OCI-LY1 (cell line): ENCODE results near the gene HSPA1B.
"Not testable (repeated sequence)": the region's sequence is repeated elsewhere in the genome, so short reads cannot be mapped to it uniquely, and the experiment has no call there.

Source experiments
- H2AFZ ChIP-seq: fragments of 200-600 bp; sonication (generic), shearing (Covaris generic); 2 replicates; pipeline ENCODE4 v1.6.0; 2014; ENCODE audit warnings: antibody characterized with exemption, mild to moderate bottlenecking, low read length
- H3F3A ChIP-seq: fragments of 200-600 bp; sonication (generic), shearing (Covaris generic); 2 replicates; pipeline ENCODE4 v1.6.0; 2014; ENCODE audit warnings: mild to moderate bottlenecking, antibody characterized with exemption, low read length, moderate library complexity; ENCODE audit not compliant: insufficient read depth
- H3K27ac ChIP-seq: fragments of 200-600 bp; sonication (generic); 2 replicates; pipeline ENCODE4 v1.5.1; 2014; ENCODE audit warnings: low read length, mixed run types, mild to moderate bottlenecking, low read depth; ENCODE audit not compliant: poor library complexity, severe bottlenecking
- H3K27me3 ChIP-seq: fragments of 200-600 bp; sonication (generic); 2 replicates; pipeline ENCODE4 v1.6.0; 2014; ENCODE audit warnings: antibody characterized with exemption, mild to moderate bottlenecking, low read length, moderate library complexity; ENCODE audit not compliant: insufficient read depth
- H3K36me3 ChIP-seq: fragments of 200-600 bp; sonication (generic); 2 replicates; pipeline ENCODE4 v1.6.1; 2014; ENCODE audit warnings: mild to moderate bottlenecking, antibody characterized with exemption, low read length, moderate library complexity, mixed read lengths; ENCODE audit not compliant: insufficient read depth
- H3K4me1 ChIP-seq: fragments of 200-600 bp; sonication (generic); 2 replicates; pipeline ENCODE4 v1.5.1; 2014; ENCODE audit warnings: mild to moderate bottlenecking, low read length, moderate library complexity; ENCODE audit not compliant: insufficient read depth, severe bottlenecking
- H3K4me2 ChIP-seq: fragments of 200-600 bp; sonication (generic), shearing (Covaris generic); 2 replicates; pipeline ENCODE4 v1.6.1; 2014; ENCODE audit warnings: low read length
- H3K4me3 ChIP-seq: fragments of 200-600 bp; sonication (generic); 2 replicates; pipeline ENCODE4 v1.5.1; 2014; ENCODE audit warnings: low read length, low read depth, mild to moderate bottlenecking, mixed read lengths; ENCODE audit not compliant: poor library complexity, severe bottlenecking
- H3K79me2 ChIP-seq: fragments of 200-600 bp; shearing (Covaris generic); 2 replicates; pipeline ENCODE4 v1.6.1; 2016; ENCODE audit warnings: mixed run types, low read length, mixed read lengths; ENCODE audit not compliant: insufficient read depth
- H3K9ac ChIP-seq: fragments of 200-600 bp; sonication (generic), shearing (Covaris generic); 2 replicates; pipeline ENCODE4 v1.6.1; 2014; ENCODE audit warnings: mild to moderate bottlenecking, low read length, mixed read lengths
- H3K9me2 ChIP-seq: fragments of 200-600 bp; sonication (generic), shearing (Covaris generic); 2 replicates; pipeline ENCODE4 v1.6.1; 2014; ENCODE audit warnings: low read depth, mild to moderate bottlenecking, low read length, mixed read lengths
- H3K9me3 ChIP-seq: fragments of 200-600 bp; shearing (Covaris generic); 2 replicates; pipeline ENCODE4 v1.6.1; 2014; ENCODE audit warnings: low read length, mixed read lengths
- H4K20me1 ChIP-seq: fragments of 200-600 bp; sonication (generic), shearing (Covaris generic); 2 replicates; pipeline ENCODE4 v1.6.0; 2016; ENCODE audit warnings: mild to moderate bottlenecking, low read length; ENCODE audit not compliant: insufficient read depth
- EZH2 ChIP-seq: fragments of 200-600 bp; sonication (generic), shearing (Covaris generic); IDR thresholded peaks from 2 replicates; pipeline ENCODE4 v1.8.0; 2017; ENCODE audit warnings: borderline replicate concordance, mixed run types, mild to moderate bottlenecking, antibody characterized with exemption, low read length, moderate library complexity, mixed read lengths
- TF ChIP-seq, protein P1 (sequence below): fragments of 200-600 bp; sonication (generic), shearing (Covaris generic); IDR thresholded peaks from 2 replicates; pipeline ENCODE4 v1.5.1; 2017; ENCODE audit warnings: mild to moderate bottlenecking, antibody characterized with exemption, low read length, moderate library complexity, mixed read lengths

Gene HSPA1B

DNA sequence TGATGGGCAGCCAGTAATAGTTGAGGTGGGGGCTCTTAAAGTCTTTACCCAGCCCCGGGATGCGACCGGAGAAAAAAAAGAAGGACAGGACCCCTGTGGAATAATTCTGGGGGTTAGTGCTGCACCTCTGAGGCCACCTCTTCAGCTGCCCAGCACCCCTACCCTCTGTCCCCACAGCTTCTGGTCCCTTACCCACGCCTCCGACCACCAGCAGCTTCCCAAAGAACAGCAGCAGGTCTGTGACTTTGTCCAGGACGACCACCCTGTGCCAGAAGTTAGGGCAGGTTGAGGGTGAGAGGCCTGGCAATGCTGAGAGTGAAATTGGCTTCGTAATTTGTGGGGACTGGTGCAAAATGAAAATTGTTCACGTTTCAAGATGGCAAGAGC is 37.3 kb downstream of the HSPA1B start:
- Histone ChIP-seq H2AFZ (no peak overlapping the region), H3K9me3 (no peaks in the 10 kb centered on the region), H3K9me2 (no peaks in the 10 kb centered on the region), H3K4me1 (peaks cover 26% of the 10 kb centered on the region), H3K27ac (no peak overlapping the region), H3K4me3 (no peak overlapping the region), H3K27me3 (no peaks in the 10 kb centered on the region), H3K9ac (no peak overlapping the region), H4K20me1 (no peaks in the 10 kb centered on the region), H3K79me2 (no peaks in the 10 kb centered on the region), H3K4me2 (no peak overlapping the region), H3F3A (no peaks in the 10 kb centered on the region), H3K36me3 (peaks cover 13% of the 10 kb centered on the region)
- TF ChIP-seq EZH2: no peak
- TF ChIP-seq, protein P1, sequence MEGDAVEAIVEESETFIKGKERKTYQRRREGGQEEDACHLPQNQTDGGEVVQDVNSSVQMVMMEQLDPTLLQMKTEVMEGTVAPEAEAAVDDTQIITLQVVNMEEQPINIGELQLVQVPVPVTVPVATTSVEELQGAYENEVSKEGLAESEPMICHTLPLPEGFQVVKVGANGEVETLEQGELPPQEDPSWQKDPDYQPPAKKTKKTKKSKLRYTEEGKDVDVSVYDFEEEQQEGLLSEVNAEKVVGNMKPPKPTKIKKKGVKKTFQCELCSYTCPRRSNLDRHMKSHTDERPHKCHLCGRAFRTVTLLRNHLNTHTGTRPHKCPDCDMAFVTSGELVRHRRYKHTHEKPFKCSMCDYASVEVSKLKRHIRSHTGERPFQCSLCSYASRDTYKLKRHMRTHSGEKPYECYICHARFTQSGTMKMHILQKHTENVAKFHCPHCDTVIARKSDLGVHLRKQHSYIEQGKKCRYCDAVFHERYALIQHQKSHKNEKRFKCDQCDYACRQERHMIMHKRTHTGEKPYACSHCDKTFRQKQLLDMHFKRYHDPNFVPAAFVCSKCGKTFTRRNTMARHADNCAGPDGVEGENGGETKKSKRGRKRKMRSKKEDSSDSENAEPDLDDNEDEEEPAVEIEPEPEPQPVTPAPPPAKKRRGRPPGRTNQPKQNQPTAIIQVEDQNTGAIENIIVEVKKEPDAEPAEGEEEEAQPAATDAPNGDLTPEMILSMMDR: no peak

DNA sequence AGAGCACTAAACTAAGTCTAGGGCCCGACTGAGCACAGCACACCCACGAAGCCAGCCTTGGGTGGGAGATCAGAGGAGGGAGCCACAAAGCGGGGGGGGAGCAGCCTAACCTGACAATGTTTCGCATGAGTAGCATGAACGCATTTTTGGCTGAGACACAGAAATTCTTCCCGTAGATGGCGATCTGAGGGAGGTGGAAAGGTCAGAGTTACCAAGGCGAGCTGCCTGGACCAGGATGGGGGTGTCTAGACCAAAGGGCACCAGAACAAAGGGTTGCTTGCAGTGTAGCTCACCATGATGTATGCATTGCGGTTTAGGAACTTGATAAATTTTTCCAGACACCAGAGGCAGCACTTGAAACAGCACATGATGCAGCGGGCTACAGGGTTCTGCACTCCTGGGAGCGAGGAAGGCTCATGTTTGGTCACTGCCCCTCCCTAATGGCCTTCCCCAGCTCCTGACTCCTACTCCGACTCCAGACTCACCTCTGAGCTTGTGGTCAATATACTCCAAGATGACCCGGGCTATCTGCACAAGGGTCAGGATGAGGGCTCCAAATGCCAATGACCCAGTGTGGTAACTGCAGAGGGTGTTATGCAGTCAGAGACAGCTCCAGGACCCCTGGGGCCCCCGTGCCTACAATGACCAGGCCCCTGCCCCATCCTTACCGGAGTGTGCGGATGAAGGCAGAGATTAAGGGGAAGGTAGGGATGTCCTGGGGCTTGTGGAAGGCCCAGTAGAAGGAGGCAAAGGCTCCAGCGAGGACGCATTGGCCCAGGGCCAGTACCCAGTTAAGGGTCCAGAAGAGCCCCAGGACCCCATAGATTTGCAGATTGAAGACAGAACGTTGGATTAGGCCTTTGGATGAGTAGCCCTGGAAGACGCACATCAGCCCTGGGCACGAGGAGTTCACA is 37.9 kb downstream of the HSPA1B start:
- Histone ChIP-seq H3K9ac (no peak overlapping the region), H3K79me2 (no peaks in the 10 kb centered on the region), H3K9me3 (no peaks in the 10 kb centered on the region), H3K9me2 (no peaks in the 10 kb centered on the region), H3K36me3 (peaks cover 7% of the 10 kb centered on the region; the same call in 1 of the 2 replicates), H4K20me1 (no peaks in the 10 kb centered on the region), H3K4me3 (no peak overlapping the region), H3F3A (no peaks in the 10 kb centered on the region), H3K27me3 (no peaks in the 10 kb centered on the region), H2AFZ (no peak overlapping the region), H3K4me2 (no peak overlapping the region), H3K4me1 (peaks cover 26% of the 10 kb centered on the region), H3K27ac (no peak overlapping the region)
- TF ChIP-seq, protein P1: no peak
- no peak for TF ChIP-seq EZH2

DNA sequence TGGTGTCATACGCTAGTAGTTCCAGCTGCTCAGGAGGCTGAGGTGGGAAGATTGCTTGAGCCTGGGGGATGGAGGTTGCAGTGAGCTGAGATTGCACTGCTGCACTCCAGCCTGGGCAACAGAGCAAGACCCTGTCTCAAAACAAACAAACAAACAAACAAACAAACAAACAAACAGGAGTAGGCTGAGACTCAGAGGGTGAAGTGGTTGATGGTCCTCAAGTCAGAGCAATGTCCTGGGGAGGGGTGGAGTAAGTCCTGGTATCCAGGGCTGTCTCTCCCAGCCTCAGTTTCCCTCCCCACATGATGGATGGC is 41.1 kb downstream of the HSPA1B start:
- not testable (repeated sequence) for H3K9ac ChIP-seq, H2AFZ ChIP-seq, H3K9me2 ChIP-seq, H3K79me2 ChIP-seq, H3K36me3 ChIP-seq, H3K4me3 ChIP-seq, H4K20me1 ChIP-seq, H3K27me3 ChIP-seq, H3K4me2 ChIP-seq, H3K9me3 ChIP-seq, H3F3A ChIP-seq, H3K27ac ChIP-seq
- peaks cover 10% of the 10 kb centered on the region for H3K4me1 ChIP-seq

DNA sequence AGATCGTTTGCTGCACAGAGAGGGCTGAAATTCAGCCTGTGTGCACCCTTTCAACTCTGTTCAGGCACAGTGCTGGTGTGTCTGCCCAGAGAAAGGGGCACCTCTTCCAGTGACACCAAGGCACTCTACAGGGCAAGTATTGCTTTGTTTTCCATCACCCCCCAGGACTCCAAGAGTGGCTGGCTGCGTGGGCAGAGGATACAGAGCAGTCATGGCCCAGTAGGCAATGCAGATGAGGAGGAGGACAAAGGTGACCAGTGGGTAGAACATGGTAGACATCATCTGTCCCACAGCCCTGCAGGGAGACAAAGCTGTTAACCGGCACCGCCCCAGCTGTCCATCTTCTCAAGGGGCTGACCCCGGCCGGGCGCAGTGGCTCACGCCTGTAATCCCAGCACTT is 41.8 kb downstream of the HSPA1B start:
- Histone ChIP-seq H3K4me1 (peaks cover 5% of the 10 kb centered on the region), H2AFZ (no peak overlapping the region), H3K4me3 (no peak overlapping the region), H3K9me2 (no peaks in the 10 kb centered on the region), H3K36me3 (no peaks in the 10 kb centered on the region), H4K20me1 (no peaks in the 10 kb centered on the region), H3K79me2 (no peaks in the 10 kb centered on the region), H3K4me2 (no peak overlapping the region), H3K27ac (no peak overlapping the region), H3K9me3 (no peaks in the 10 kb centered on the region), H3F3A (no peaks in the 10 kb centered on the region), H3K9ac (no peak overlapping the region), H3K27me3 (no peaks in the 10 kb centered on the region)
- no peak for TF ChIP-seq EZH2
- TF ChIP-seq, protein P1: no peak
